HG02884 (cell line): ENCODE data around the gene BAZ2B.
"Not testable (repeated sequence)": the region's sequence is repeated elsewhere in the genome, so short reads cannot be mapped to it uniquely, and the experiment has no call there.

Experiments
- ATAC-seq: cut with Tn5 transposase; IDR thresholded peaks from one replicate; pipeline ENCODE4 v1.9.1; 2021; ENCODE audit warnings: mild to moderate bottlenecking, moderate library complexity; ENCODE audit not compliant: unreplicated experiment

The BAZ2B gene

GRCh38 chr2:159542101-159542500 is 74.2 kb downstream of the BAZ2B start:
- ATAC-seq, result no peak

GRCh38 chr2:159539701-159540100 is 76.6 kb downstream of the BAZ2B start:
- no peak for ATAC-seq

DNA sequence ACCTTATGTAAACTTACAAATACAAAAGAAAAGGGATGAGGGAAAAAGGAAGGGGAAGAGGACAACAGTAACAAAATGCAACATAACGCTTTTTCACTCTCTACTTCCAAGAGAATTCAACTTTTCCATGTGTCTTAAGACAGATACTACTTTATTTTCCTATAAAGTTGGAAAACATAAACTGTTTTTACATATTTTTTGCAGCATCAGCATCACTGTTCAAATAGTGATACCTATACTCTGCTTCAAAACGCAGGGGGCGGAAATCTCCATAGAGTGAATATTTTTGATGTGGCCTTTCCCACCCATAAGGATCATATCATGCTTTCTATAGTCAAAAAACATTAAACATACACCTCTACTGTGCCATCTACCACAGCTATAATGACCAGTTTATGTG is 77.5 kb downstream of the BAZ2B start:
- no peak for ATAC-seq

- ATAC-seq, result not testable (repeated sequence)
Observed at GRCh38 chr2:159535261-159535660, 81.1 kb downstream of the BAZ2B start.

DNA sequence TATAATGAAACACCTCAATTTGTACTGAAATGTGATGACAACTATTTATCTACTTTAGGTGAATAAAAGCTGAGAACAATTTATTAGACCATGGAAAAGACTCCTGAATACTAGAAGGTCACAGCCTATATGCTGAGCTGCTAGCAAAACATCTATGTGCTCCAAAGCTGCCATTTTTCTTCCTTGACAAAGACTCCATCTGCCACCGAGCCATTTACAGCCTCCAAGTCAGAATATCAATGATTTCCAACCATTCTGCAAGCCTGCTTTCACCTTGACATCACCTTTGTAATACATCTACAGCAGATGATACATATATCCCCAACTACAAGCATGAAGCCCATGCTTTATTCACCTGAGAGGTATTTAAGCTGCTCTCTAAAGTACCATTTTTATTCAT is 84.9 kb downstream of the BAZ2B start:
- no peak for ATAC-seq

DNA sequence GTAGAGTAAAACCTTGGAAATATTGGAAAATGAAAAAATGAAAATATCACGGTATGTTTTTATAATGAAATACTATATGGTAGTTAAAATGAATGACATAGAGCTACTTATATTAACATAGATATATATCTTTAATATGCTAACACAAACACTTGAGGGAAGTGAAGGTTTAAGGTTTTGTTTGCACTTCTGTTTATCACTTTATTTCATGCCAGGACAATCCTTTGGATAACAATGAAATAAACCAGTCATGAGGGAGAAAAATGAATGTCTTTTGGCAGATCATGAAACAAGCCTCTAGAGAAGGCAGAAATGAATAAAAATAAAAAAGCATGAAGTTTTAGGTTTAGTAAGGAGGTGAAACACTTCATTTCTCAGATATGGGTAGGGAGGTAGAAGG is 89.9 kb downstream of the BAZ2B start:
- no peak for ATAC-seq

DNA sequence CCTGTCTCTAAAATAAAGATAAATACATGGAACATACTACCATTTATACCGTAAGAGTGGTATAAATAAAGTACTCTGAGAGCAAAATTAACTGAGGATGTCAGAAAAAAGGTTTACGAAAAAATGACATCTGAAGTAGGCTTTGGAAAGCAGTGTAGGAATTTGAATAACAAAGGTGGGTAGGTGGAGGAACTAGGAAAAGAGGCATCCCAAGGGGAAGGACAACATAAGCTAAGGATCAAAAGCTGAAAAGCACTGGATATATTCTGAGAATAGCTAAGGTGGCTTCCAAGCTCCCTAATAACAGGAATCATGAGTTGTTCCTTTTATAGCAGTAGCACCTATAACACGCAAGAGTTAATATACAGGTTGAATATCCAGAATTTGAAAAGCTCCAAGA is 91.3 kb downstream of the BAZ2B start:
- ATAC-seq, result no peak

- no peak for ATAC-seq
Observed at GRCh38 chr2:159521272-159521671, 95.1 kb downstream of the BAZ2B start.

GRCh38 chr2:159518321-159519005 is 97.9 kb downstream of the BAZ2B start:
- no peak for ATAC-seq

GRCh38 chr2:159516241-159516758 is 100.0 kb downstream of the BAZ2B start:
- peak; percentile 90 for ATAC-seq

DNA sequence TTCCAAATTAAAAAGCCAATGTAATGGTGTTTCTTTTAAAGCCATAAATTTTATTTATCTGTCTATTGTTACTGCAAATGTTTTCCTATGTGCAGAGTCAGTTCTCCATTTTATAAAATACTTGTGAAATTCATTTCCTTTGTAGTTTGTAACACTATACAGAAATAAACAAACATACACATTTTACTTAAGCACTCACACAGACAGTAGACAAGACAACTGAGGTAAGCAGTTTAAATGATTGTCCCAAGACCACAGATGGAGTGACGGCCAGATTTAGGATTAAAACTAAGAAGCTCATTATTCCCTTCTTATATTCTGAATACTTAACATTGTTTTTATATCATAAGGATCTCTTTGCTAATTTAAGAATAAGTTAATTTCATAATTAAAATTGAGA is 100.9 kb downstream of the BAZ2B start:
- no peak for ATAC-seq

DNA sequence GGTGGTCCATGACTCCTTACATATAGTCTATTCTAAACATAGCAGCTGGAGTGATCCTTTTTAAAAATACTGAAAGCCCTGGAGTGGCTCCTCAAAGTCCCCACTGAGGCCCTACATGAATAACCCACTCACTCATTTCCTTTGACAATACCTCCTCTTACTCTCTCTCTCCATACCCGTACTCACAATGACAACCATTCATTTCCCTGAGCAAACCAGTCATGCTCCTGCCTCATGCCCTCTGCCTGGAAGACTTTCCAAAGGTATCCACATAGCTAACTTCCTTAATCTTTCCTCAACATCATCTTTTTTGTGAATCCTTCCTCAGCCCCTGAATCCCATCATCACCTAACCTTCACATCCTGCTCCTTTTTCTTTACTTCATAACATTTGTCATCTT is 102.6 kb downstream of the BAZ2B start:
- no peak for ATAC-seq

- no peak for ATAC-seq
Observed at GRCh38 chr2:159508140-159508539, 108.2 kb downstream of the BAZ2B start.

GRCh38 chr2:159506764-159507440 is 109.4 kb downstream of the BAZ2B start:
- ATAC-seq, result no peak

- no peak for ATAC-seq
Observed at GRCh38 chr2:159506202-159506601, 110.1 kb downstream of the BAZ2B start.

GRCh38 chr2:159505196-159505595 is 111.2 kb downstream of the BAZ2B start:
- no peak for ATAC-seq

- no peak for ATAC-seq
Observed at GRCh38 chr2:159501743-159502142, 114.6 kb downstream of the BAZ2B start.

GRCh38 chr2:159497847-159498246 is 118.5 kb downstream of the BAZ2B start:
- ATAC-seq, result no peak

DNA sequence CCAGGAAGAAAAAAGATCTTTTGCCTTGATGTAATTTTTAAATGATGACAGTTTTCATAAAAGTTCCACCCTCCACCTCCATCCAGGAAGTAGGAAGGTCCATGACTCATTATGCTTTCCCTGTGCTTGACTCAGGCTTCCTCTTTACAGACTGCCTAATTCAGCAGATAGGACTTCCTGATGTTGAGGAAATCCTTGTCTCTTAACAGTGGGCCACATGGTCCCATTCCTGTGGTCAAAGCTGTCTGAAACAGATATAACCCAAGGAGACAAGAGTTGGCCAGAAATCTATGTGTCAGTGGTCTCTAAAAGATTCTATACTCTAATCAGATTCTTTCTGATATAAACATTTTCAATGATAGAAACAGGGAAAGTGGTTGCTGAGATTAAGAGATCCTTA is 119.1 kb downstream of the BAZ2B start:
- ATAC-seq, result peak; percentile 50

DNA sequence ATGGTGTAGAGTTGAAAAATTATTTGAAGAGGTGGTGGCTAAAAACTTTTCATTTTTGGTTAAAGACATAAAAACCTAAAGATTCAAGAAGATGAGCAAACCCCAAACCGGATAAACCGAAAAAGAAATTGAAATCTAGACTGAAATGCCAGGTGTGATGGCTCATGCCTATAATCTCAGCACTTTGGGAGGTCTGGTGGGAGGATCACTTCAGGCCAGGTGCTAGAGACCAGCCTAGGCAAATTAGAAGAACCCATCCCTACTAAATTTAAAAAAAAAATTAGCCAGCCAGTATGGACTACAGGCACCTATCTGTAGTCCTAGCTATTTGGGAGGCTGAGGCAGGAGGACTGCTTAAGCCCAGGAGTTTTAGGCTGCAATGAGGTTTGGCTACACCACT is 126.9 kb downstream of the BAZ2B start:
- no peak for ATAC-seq

DNA sequence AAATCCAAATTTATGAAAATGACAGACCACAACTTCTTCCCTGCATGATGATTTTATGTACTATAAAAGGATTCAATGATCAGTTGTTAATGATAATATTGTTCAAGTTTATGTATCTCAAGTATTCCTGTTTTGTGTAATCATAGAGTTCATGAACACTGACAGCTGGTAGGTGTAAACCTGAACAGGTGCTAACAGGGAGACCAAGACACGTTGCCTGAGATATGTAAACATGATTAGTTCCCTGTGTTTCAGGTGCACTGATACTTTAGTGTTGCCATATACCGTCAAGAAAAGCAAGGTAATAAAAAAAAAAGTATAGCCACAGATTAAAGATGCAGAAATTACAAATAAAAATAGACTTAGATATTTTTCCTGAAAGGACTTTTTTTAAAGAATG is 131.8 kb downstream of the BAZ2B start:
- no peak for ATAC-seq

DNA sequence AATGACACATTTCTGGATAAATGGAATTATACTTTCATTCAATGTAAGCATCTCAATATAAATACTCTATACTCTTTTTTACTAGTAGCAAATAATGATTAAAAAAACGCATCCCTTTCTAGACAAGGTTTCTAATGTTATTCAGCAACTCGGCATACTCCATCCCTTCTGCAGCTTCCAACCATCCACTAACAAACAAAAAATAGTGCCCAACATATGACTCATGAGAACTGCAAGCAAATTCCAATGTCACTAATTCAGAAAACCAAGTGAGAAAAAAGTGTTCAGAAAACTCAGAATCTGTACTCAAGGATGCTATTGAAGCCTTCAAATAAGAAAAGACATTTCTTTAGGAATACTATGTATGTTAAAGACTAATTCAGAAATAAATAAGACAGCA is 140.0 kb downstream of the BAZ2B start:
- ATAC-seq, result no peak

DNA sequence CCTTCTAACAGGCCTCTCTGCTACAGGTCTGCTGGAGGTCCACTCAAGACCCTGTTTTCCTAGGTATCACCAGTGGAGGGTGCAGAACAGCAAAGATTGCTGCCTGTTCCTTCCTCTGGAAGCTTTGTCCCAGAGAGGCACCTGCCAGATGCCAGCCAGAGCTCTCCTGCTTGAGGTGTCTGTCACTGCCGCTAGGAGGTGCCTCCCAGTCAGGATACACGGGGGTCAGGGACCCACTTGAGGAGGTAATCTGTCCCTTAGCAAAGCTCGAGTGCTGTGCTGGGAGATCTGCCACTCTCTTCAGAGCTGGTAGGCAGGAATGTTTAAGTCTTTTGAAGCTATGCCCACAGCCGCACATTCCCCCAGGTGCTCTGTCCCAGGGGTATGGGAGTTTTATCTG is 140.6 kb downstream of the BAZ2B start:
- ATAC-seq, result no peak
